ENCODE data around the gene ABCC10. TPM values are rescaled to one million over a fixed set of nuclear protein-coding genes. Genes with fewer than 3 reads are reported as not detected.

Gene ABCC10
- total RNA-seq, 3 donors from 2014 or later = 25.3 to 43.3 (median 37.4) TPM

- Histone ChIP-seq H3K9me3 (no peaks in the 10 kb centered on the region), H3K4me3 (peak overlapping the region; percentile 54), H3K4me1 (ENCODE audit: low read depth) (peaks cover 11% of the 10 kb centered on the region), H3K36me3 (ENCODE audit: low read depth) (no peaks in the 10 kb centered on the region)
- DNase-seq (no peak), ATAC-seq (peak; percentile 57)
- intact Hi-C loops (cut with DNase I, micrococcal nuclease) = no loop called here
- TF ChIP-seq, protein P1, sequence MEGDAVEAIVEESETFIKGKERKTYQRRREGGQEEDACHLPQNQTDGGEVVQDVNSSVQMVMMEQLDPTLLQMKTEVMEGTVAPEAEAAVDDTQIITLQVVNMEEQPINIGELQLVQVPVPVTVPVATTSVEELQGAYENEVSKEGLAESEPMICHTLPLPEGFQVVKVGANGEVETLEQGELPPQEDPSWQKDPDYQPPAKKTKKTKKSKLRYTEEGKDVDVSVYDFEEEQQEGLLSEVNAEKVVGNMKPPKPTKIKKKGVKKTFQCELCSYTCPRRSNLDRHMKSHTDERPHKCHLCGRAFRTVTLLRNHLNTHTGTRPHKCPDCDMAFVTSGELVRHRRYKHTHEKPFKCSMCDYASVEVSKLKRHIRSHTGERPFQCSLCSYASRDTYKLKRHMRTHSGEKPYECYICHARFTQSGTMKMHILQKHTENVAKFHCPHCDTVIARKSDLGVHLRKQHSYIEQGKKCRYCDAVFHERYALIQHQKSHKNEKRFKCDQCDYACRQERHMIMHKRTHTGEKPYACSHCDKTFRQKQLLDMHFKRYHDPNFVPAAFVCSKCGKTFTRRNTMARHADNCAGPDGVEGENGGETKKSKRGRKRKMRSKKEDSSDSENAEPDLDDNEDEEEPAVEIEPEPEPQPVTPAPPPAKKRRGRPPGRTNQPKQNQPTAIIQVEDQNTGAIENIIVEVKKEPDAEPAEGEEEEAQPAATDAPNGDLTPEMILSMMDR (IDR thresholded peaks at IDR 0.05) = no peak
Measured at GRCh38 chr6:43428112-43428570, 800 bp downstream of the ABCC10 start.

GRCh38 chr6:43428874-43429273, 1.5 kb downstream of the ABCC10 start:
- ATAC-seq (no peak), DNase-seq (no peak)
- Histone ChIP-seq H3K4me1 (ENCODE audit: low read depth) (peaks cover 11% of the 10 kb centered on the region), H3K36me3 (ENCODE audit: low read depth) (no peaks in the 10 kb centered on the region), H3K9me3 (no peaks in the 10 kb centered on the region), H3K4me3 (no peak overlapping the region)
- intact Hi-C loops (cut with DNase I, micrococcal nuclease) = no loop called here
- TF ChIP-seq, protein P1 (IDR thresholded peaks at IDR 0.05) = no peak

DNA sequence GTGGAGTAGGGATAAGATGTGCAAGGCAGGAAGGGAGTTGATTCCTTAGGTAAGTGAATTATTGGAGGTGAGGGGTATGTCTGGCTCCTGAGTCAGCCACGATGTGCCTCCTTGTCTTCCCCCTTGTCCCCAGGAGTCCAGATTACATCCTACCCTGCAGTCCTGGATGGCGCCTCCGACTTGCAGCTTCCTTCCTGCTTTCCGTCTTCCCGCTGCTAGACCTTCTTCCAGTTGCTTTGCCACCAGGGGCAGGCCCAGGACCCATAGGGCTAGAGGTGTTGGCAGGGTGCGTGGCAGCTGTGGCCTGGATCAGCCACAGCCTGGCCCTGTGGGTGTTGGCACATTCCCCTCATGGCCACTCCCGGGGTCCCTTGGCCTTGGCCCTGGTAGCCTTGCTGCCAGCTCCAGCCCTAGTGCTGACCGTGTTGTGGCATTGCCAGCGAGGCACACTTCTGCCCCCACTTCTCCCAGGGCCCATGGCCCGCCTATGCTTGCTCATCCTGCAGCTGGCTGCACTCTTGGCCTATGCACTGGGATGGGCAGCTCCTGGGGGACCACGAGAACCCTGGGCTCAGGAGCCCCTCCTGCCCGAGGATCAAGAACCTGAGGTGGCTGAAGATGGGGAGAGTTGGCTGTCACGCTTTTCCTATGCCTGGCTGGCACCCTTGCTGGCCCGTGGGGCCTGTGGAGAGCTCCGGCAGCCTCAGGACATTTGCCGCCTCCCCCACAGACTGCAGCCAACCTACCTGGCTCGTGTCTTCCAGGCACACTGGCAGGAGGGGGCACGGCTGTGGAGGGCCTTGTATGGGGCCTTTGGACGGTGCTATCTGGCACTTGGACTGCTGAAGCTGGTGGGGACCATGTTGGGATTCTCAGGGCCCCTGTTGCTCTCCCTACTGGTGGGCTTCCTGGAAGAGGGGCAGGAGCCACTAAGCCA, 4.9 kb downstream of the ABCC10 start:
- H3K36me3 ChIP-seq (ENCODE audit: low read depth) = no peaks in the 10 kb centered on the region
- TF ChIP-seq, protein P1 (IDR thresholded peaks at IDR 0.05) = no peak
- H3K4me3 ChIP-seq = no peak overlapping the region
- intact Hi-C loops (cut with DNase I, micrococcal nuclease) = no loop called here
- H3K4me1 ChIP-seq (ENCODE audit: low read depth) = peaks cover 19% of the 10 kb centered on the region
- no peaks in the 10 kb centered on the region for H3K9me3 ChIP-seq
- no peak for DNase-seq
- ATAC-seq = no peak

- DNase-seq (no peak), ATAC-seq (no peak)
- intact Hi-C loops (cut with DNase I, micrococcal nuclease) = no loop called here
- Histone ChIP-seq H3K4me3 (no peak overlapping the region), H3K4me1 (ENCODE audit: low read depth) (peaks cover 20% of the 10 kb centered on the region), H3K36me3 (ENCODE audit: low read depth) (no peaks in the 10 kb centered on the region), H3K9me3 (no peaks in the 10 kb centered on the region)
- TF ChIP-seq, protein P1 (IDR thresholded peaks at IDR 0.05) = no peak
Measured at GRCh38 chr6:43433148-43433547, 5.8 kb downstream of the ABCC10 start.

DNA sequence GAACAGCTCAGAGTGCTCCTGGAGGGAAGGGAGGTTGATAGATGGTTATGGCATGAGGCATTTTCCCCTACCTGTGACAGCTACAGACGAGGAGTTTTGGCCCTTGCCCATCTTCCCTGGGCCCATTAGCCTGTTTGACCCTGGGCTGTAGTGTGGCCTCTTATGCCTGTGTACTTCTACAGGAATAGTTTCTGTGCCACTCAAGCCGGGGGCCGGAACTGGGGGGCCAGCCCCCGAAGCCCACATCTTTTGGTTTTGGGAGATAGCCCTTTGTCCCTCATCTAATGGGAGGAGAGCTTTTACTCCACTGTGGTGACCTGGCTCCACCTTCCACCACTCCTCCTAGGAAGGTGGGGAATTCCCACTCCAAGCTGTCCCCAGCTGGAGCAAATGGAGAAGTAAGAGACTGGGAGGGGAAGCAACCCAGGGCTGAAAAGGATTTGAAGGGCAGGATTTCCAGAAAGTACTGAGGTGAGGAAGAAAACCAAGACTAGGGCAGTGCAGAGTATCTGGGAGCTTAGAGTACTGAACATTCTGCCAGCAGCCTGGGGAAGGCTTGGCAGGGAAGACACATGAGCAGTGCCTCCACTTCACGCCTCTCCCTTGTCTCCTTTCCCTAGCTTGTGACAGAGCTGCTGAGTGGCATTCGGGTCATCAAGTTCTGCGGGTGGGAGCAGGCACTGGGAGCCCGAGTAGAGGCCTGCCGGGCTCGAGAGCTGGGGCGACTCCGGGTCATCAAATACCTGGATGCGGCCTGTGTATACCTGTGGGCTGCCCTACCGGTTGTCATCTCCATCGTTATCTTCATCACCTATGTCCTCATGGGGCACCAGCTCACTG, 6.9 kb downstream of the ABCC10 start:
- intact Hi-C loops (cut with DNase I, micrococcal nuclease) = no loop called here
- TF ChIP-seq, protein P1 (IDR thresholded peaks at IDR 0.05) = no peak
- no peak overlapping the region for H3K4me3 ChIP-seq
- no peaks in the 10 kb centered on the region for H3K36me3 ChIP-seq (ENCODE audit: low read depth)
- H3K9me3 ChIP-seq = no peaks in the 10 kb centered on the region
- no peak for DNase-seq
- H3K4me1 ChIP-seq (ENCODE audit: low read depth) = peaks cover 10% of the 10 kb centered on the region
- ATAC-seq = no peak

All from mucosa of descending colon (tissue), 3 donors.